ENCODE results near the gene TSPAN14. TPM values are rescaled to one million over a fixed set of nuclear protein-coding genes. Genes with fewer than 3 reads are reported as not detected.
A peak's percentile ranks its signal among the peaks of the same experiment; 100 is the strongest.

The TSPAN14 gene
- total RNA-seq, 2 experiments from 2014 or later = 43.9 to 45.5 TPM

- no peak overlapping the region for H3K4me3 Mint-ChIP-seq
- intact Hi-C loops (cut with micrococcal nuclease) = loop anchor here (2.0 kb wide), 1 partner anchor 47 kb away; no protein-coding TSS in a partner anchor
- POLR2A ChIA-PET = interaction anchor here (1.3 to 2.1 kb wide), 3 partner anchors 8 to 59 kb away, joined by 3 to 12 read pairs (median 3); no protein-coding TSS in a partner anchor
- H3K4me1 Mint-ChIP-seq (ENCODE audit: low read depth) = peaks cover 27% of the 10 kb centered on the region
- H3K27ac Mint-ChIP-seq = no peak overlapping the region
- peaks cover 11% of the 10 kb centered on the region for H3K36me3 Mint-ChIP-seq (ENCODE audit: low read depth)
- DNase-seq (no peak), ATAC-seq (no peak)
- H3K27me3 Mint-ChIP-seq = no peaks in the 10 kb centered on the region
- CTCF ChIA-PET = interaction anchor here (0.7 to 37.8 kb wide), 4 partner anchors 8 to 74 kb away, joined by 3 to 1114 read pairs (median 14); no protein-coding TSS in a partner anchor
- no peak for TF ChIP-seq CTCF (IDR thresholded peaks at IDR 0.05)
- H3K9me3 Mint-ChIP-seq = no peaks in the 10 kb centered on the region
Observed at GRCh38 chr10:80452069-80452468, 2.0 kb upstream of the TSPAN14 start.

DNA sequence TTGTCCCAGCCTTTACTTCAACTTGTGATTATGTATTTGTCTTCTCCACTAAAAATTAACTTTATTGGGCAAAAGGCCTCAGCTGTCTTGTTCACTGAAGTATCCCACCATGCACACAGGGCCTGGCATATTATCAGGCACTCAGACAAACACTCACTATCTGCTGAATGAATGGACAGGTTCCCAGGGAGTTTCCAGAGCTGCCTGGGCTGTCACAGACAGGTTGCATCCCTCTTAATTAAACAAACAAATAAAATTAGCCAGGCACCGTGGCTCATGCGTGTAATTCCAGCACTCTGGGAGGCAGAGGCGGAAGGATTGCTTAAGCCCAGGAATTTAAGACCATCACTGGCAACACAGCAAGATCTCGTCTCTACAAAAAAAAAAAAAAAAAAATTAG, 1.5 kb upstream of the TSPAN14 start:
- intact Hi-C loops (cut with micrococcal nuclease) = loop anchor here (2.0 kb wide), 1 partner anchor 46 kb away; no protein-coding TSS in a partner anchor
- Mint-ChIP-seq H3K36me3 (ENCODE audit: low read depth) (peaks cover 16% of the 10 kb centered on the region), H3K27ac (no peak overlapping the region), H3K27me3 (no peaks in the 10 kb centered on the region), H3K9me3 (no peaks in the 10 kb centered on the region), H3K4me3 (no peak overlapping the region), H3K4me1 (ENCODE audit: low read depth) (peaks cover 32% of the 10 kb centered on the region)
- ChIA-PET CTCF (interaction anchor here (0.7 to 37.8 kb wide), 5 partner anchors 9 to 75 kb away, joined by 3 to 1114 read pairs (median 13); no protein-coding TSS in a partner anchor), POLR2A (interaction anchor here (0.6 to 2.1 kb wide), 6 partner anchors 8 to 58 kb away, joined by 3 to 12 read pairs (median 3); no protein-coding TSS in a partner anchor)
- ATAC-seq (no peak), DNase-seq (no peak)
- no peak for TF ChIP-seq CTCF (IDR thresholded peaks at IDR 0.05)

DNA sequence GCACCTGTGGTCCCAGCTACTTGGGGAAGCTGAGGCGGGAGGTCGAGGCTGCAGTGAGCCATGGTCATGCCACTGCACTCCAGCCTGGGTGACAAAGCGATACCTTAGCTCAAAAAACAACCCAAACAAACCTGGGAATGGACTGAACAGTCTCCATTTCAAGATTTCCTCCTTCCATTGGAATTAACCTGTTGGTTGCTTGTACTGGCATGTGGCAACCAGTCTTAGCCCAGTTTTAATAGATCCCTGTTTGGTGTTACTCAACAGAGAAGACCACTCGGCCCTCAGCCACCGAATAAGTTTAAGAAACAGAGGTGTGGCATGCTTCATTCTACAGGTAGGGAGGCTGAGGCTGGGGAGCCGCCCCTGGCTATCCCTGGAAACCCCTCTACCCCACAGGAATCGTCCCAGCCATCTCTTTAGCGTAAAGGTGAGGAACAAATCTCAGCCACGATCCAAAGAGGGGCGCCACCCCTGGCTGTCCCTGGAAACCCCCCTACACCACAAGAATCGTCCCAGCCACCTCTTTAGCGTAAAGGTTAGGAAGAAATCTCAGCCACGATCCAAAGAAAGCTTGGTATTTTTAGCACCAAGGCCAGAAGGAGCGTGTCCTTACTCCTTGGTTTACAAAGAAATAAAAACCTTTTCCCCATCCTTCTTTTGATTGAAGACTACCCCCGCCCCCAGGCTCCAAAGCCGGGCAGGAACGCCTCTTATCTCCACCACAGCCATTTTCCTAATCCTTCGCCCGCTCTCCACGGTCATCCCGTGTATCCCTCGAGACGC, 861 bp upstream of the TSPAN14 start:
- H3K9me3 Mint-ChIP-seq = no peaks in the 10 kb centered on the region
- peaks cover 16% of the 10 kb centered on the region for H3K36me3 Mint-ChIP-seq (ENCODE audit: low read depth)
- intact Hi-C loops (cut with micrococcal nuclease) = loop anchor here (2.0 kb wide), 1 partner anchor 46 kb away; no protein-coding TSS in a partner anchor
- no peak for ATAC-seq
- H3K4me1 Mint-ChIP-seq (ENCODE audit: low read depth) = peaks cover 35% of the 10 kb centered on the region
- ChIA-PET CTCF (interaction anchor here (0.7 to 37.8 kb wide), 6 partner anchors 9 to 75 kb away, joined by 3 to 1114 read pairs (median 8); no protein-coding TSS in a partner anchor), POLR2A (interaction anchor here (0.6 to 2.1 kb wide), 8 partner anchors 9 to 58 kb away, joined by 3 to 12 read pairs (median 3); no protein-coding TSS in a partner anchor)
- DNase-seq = peak; percentile 15
- TF ChIP-seq CTCF (IDR thresholded peaks at IDR 0.05) = no peak
- H3K4me3 Mint-ChIP-seq = peak overlapping the region; percentile 69
- no peaks in the 10 kb centered on the region for H3K27me3 Mint-ChIP-seq
- peak overlapping the region; percentile 41 for H3K27ac Mint-ChIP-seq

- H3K9me3 Mint-ChIP-seq = no peaks in the 10 kb centered on the region
- H3K27me3 Mint-ChIP-seq = no peaks in the 10 kb centered on the region
- peak overlapping the region; percentile 86 for H3K4me3 Mint-ChIP-seq
- H3K36me3 Mint-ChIP-seq (ENCODE audit: low read depth) = peaks cover 21% of the 10 kb centered on the region
- intact Hi-C loops (cut with micrococcal nuclease) = no loop called here
- no peak for TF ChIP-seq CTCF (IDR thresholded peaks at IDR 0.05)
- CTCF ChIA-PET = interaction anchor here (37.8 kb wide), 1 partner anchor 52 kb away, joined by 1114 read pairs; no protein-coding TSS in a partner anchor
- ATAC-seq = peak; percentile 10
- H3K4me1 Mint-ChIP-seq (ENCODE audit: low read depth) = peaks cover 40% of the 10 kb centered on the region
- H3K27ac Mint-ChIP-seq = peak overlapping the region; percentile 95
- peak; percentile 45 for DNase-seq
- POLR2A ChIA-PET = interaction anchor here (0.6 to 3.7 kb wide), 6 partner anchors 11 to 58 kb away, joined by 3 to 14 read pairs (median 4); no protein-coding TSS in a partner anchor
Observed at GRCh38 chr10:80454513-80455460, 677 bp downstream of the TSPAN14 start.
